CD4-positive, alpha-beta T cell treated with Interleukin-17A for 4 hours (primary cell): ENCODE data around the gene TTLL8.

Experiments
- DNase-seq: peaks from one replicate; pipeline ENCODE4 v3.0.0-alpha.2; 2020; ENCODE audit warnings: mixed read lengths

Gene TTLL8

GRCh38 chr22:50082961-50083461 is 24.9 kb upstream of the TTLL8 start:
- no peak for DNase-seq

GRCh38 chr22:50082197-50082715 is 24.2 kb upstream of the TTLL8 start:
- no peak for DNase-seq

- DNase-seq = no peak
Measured at GRCh38 chr22:50081426-50082196, 23.5 kb upstream of the TTLL8 start.

GRCh38 chr22:50080077-50080465 is 22.0 kb upstream of the TTLL8 start:
- no peak for DNase-seq

GRCh38 chr22:50078761-50079160 is 20.7 kb upstream of the TTLL8 start:
- DNase-seq = no peak

GRCh38 chr22:50078246-50078645 is 20.1 kb upstream of the TTLL8 start:
- DNase-seq = no peak

- no peak for DNase-seq
Measured at GRCh38 chr22:50076646-50077535, 18.8 kb upstream of the TTLL8 start.

GRCh38 chr22:50074551-50075530 is 16.7 kb upstream of the TTLL8 start:
- no peak for DNase-seq

GRCh38 chr22:50074056-50074455 is 16.0 kb upstream of the TTLL8 start:
- no peak for DNase-seq

GRCh38 chr22:50072714-50073538 is 14.8 kb upstream of the TTLL8 start:
- no peak for DNase-seq

GRCh38 chr22:50072167-50072555 is 14.1 kb upstream of the TTLL8 start:
- no peak for DNase-seq

- DNase-seq = no peak
Measured at GRCh38 chr22:50071432-50072166, 13.5 kb upstream of the TTLL8 start.

GRCh38 chr22:50070366-50070765 is 12.3 kb upstream of the TTLL8 start:
- DNase-seq = no peak

GRCh38 chr22:50068096-50068495 is 10.0 kb upstream of the TTLL8 start:
- DNase-seq = no peak

- DNase-seq = no peak
Measured at GRCh38 chr22:50067244-50067643, 9.1 kb upstream of the TTLL8 start.

- DNase-seq = no peak
Measured at GRCh38 chr22:50064453-50064852, 6.4 kb upstream of the TTLL8 start.

- DNase-seq = no peak
Measured at GRCh38 chr22:50063589-50064393, 5.7 kb upstream of the TTLL8 start.

GRCh38 chr22:50062509-50063135 is 4.5 kb upstream of the TTLL8 start:
- DNase-seq = no peak

- no peak for DNase-seq
Measured at GRCh38 chr22:50061824-50062355, 3.8 kb upstream of the TTLL8 start.
